Ishikawa (cell line): Measurements from ENCODE around the gene TXK.

Experiments used
- EGR1 ChIP-seq: IDR thresholded peaks from 2 replicates; pipeline ENCODE4 v1.6.1; 2012
- EP300 ChIP-seq: IDR thresholded peaks from 2 replicates; pipeline ENCODE4 v1.6.1; 2012; ENCODE audit warnings: borderline replicate concordance
- FOXM1 ChIP-seq: IDR thresholded peaks from 2 replicates; pipeline ENCODE4 v1.6.1; 2012; ENCODE audit warnings: low read depth, borderline replicate concordance
- NFIC ChIP-seq: IDR thresholded peaks from 2 replicates; pipeline ENCODE4 v1.6.1; 2012
- RAD21 ChIP-seq: IDR thresholded peaks from 2 replicates; pipeline ENCODE4 v1.6.1; 2012; ENCODE audit warnings: low read depth
- TAF1 ChIP-seq: IDR thresholded peaks from 2 replicates; pipeline ENCODE4 v1.6.1; 2012; ENCODE audit warnings: low read depth, mild to moderate bottlenecking
- TCF12 ChIP-seq: IDR thresholded peaks from 2 replicates; pipeline ENCODE4 v1.6.1; 2012; ENCODE audit warnings: low read depth
- TEAD4 ChIP-seq: IDR thresholded peaks from 2 replicates; pipeline ENCODE4 v1.6.1; 2012
- USF1 ChIP-seq: IDR thresholded peaks from 2 replicates; pipeline ENCODE4 v1.6.1; 2012
- YY1 ChIP-seq: IDR thresholded peaks from 2 replicates; pipeline ENCODE4 v1.6.1; 2012; ENCODE audit warnings: low read depth
- ZBTB7A ChIP-seq: IDR thresholded peaks from 2 replicates; pipeline ENCODE4 v1.6.1; 2012; ENCODE audit warnings: low read depth
- TF ChIP-seq, protein P1 (sequence below): IDR thresholded peaks from 2 replicates; pipeline ENCODE4 v1.6.1; 2012; ENCODE audit warnings: low read depth, mild to moderate bottlenecking
- TF ChIP-seq, protein P2 (sequence below): IDR thresholded peaks from 2 replicates; pipeline ENCODE4 v1.6.1; 2012

The TXK gene

DNA sequence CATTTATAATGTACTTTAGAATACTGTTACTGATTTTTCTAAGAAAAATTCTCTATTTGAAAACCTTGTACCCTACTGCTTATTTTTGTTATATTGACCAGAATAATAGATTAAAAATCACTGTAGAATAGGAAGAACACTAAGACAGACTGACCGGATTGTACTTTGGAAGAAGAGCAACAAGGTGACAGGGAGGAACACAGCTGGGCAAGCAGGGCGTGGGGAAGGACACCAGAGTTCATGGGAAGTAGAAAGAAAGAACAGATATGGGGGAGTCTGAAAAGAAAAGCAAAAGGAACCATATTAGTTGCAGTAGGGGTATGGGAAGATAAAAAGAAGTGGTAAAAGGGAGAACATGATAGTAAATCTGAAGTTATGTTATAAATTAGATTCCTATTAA is 38.6 kb downstream of the TXK start:
- TF ChIP-seq TEAD4: no peak
- TF ChIP-seq TAF1: no peak
- TF ChIP-seq NFIC: no peak
- TF ChIP-seq EGR1: no peak
- TF ChIP-seq, protein P1, sequence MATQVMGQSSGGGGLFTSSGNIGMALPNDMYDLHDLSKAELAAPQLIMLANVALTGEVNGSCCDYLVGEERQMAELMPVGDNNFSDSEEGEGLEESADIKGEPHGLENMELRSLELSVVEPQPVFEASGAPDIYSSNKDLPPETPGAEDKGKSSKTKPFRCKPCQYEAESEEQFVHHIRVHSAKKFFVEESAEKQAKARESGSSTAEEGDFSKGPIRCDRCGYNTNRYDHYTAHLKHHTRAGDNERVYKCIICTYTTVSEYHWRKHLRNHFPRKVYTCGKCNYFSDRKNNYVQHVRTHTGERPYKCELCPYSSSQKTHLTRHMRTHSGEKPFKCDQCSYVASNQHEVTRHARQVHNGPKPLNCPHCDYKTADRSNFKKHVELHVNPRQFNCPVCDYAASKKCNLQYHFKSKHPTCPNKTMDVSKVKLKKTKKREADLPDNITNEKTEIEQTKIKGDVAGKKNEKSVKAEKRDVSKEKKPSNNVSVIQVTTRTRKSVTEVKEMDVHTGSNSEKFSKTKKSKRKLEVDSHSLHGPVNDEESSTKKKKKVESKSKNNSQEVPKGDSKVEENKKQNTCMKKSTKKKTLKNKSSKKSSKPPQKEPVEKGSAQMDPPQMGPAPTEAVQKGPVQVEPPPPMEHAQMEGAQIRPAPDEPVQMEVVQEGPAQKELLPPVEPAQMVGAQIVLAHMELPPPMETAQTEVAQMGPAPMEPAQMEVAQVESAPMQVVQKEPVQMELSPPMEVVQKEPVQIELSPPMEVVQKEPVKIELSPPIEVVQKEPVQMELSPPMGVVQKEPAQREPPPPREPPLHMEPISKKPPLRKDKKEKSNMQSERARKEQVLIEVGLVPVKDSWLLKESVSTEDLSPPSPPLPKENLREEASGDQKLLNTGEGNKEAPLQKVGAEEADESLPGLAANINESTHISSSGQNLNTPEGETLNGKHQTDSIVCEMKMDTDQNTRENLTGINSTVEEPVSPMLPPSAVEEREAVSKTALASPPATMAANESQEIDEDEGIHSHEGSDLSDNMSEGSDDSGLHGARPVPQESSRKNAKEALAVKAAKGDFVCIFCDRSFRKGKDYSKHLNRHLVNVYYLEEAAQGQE: no peak
- no peak for TF ChIP-seq ZBTB7A
- no peak for TF ChIP-seq EP300
- TF ChIP-seq, protein P2, sequence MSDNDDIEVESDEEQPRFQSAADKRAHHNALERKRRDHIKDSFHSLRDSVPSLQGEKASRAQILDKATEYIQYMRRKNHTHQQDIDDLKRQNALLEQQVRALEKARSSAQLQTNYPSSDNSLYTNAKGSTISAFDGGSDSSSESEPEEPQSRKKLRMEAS: no peak
- no peak for TF ChIP-seq FOXM1

DNA sequence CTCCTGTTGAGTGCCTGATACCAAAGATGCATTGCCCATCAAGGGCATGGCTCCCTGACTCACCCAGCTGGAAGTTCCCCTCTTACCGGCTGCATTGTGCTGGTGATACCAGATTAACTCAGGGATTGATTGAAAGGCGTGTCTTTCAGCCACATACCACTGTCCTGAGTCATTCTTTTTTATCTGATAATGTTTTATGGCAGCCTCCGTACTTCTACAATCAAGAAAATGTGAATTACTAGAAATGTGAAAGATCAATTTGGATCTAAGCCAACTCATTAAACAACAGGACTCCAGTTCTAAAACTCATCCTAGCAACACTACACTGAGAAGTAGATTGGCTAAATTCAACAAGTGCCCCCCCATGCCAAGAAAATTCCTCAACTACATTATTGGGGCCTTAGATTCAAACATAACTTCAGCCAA is 40.0 kb downstream of the TXK start:
- peak; percentile 58 for TF ChIP-seq NFIC
- TF ChIP-seq ZBTB7A: no peak
- TF ChIP-seq, protein P1: no peak
- peak; percentile 35 for TF ChIP-seq TEAD4

GRCh38 chr4:48090621-48091020 is 43.4 kb downstream of the TXK start:
- TF ChIP-seq USF1: no peak

- TF ChIP-seq TEAD4 (no peak), ZBTB7A (no peak), TAF1 (no peak), EGR1 (no peak), YY1 (no peak), USF1 (no peak), TCF12 (no peak), RAD21 (no peak)
- TF ChIP-seq, protein P1: no peak
- TF ChIP-seq, protein P2: no peak
Observed at GRCh38 chr4:48085821-48086589, 48.0 kb downstream of the TXK start.

- TF ChIP-seq, protein P1: no peak
- no peak for TF ChIP-seq NFIC
- TF ChIP-seq ZBTB7A: no peak
- no peak for TF ChIP-seq FOXM1
- TF ChIP-seq, protein P2: no peak
Observed at GRCh38 chr4:48082956-48083355, 51.1 kb downstream of the TXK start.
